T-helper 1 cell treated with Interleukin-12 subunit alpha and Interleukin-12 subunit beta and Interleukin-4 antibody, amounts not matched to agents 30 ng/mL and 1 ng/mL, for 36 hours (primary cell): Measurements from ENCODE around the gene TBC1D1. TPM values are rescaled to one million over a fixed set of nuclear protein-coding genes. Genes with fewer than 3 reads are reported as not detected.

Source experiments
- intact Hi-C: fragments of 100-400 bp; cut with micrococcal nuclease; formaldehyde crosslinking; loops from one replicate; pipeline ENCODE4 v1.15.1; 2024
- total RNA-seq: library from RNA; stranded (reverse); gene quantifications from 2 replicates; pipeline ENCODE4 v1.2.3, GENCODE V29; 2022

The TBC1D1 gene
- total RNA-seq, 1 donor from 2014 or later: 65.2 TPM

GRCh38 chr4:37960098-37960497 is 69.2 kb downstream of the TBC1D1 start, which contains the start of gene PTTG2:
TSS of gene PTTG2 (plus strand) at chr4:37960398. CDS start at chr4:37960435, 37 bp downstream.
- intact Hi-C loops: no loop called here

- intact Hi-C loops: no loop called here
These were observed 70.0 kb downstream of the TBC1D1 start for GRCh38 chr4:37960679-37961450.

DNA sequence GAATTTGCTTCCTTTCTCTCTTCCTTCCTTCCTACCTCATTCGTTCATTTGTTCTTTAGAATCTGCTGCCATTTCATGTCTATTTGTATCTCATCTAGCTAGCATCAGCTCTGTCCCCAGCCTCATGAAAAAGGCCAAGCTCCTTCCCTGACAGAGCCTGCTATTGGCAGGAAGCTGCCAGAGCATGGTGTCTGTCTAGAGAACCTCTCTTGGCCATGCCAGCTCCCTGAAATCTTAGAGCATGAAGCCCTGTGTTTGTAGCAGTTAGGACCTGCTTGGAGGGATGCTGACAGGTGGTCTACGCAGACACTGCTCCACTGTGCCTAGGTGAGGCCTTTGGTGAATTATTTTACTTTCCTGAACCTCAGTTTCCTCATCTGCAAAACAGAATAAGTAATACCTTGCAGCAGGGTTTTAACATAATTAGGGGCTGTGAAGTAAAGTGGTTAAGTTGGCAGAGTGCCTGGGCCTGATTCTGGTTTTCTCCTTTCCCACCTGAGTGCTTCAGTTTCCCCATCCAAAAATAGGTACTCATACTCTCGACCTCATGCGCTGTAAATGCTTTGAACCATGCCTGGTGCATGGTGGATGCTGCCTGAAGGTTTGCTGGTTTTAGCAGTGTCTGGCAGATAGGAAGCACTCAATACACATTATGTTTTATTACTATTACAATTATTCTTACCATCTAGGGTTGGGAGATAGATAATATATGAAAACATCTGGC is 74.0 kb downstream of the TBC1D1 start:
- intact Hi-C loops: no loop called here

- intact Hi-C loops: no loop called here
These were observed 75.2 kb downstream of the TBC1D1 start for GRCh38 chr4:37966044-37966443.

- intact Hi-C loops: no loop called here
These were observed 76.9 kb downstream of the TBC1D1 start for GRCh38 chr4:37967736-37968135.

DNA sequence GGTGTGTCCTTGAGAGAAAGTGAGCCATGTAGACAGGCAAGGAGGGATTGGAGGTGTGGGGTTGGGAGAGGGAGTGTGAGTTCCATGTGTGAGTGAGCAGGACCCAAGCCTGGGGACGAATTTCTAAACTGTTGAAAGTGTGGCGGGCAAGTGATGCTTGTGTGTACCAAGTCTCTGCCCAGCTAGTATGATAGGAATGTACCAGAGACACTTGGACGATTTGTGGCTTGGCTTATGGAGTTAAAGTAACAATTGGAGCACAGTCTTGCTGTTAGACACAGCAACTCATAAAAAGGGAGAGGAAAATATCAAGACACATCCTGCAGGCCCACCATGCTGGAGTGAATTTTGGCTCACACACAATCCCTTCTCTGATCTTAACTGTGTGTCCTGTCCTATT is 77.9 kb downstream of the TBC1D1 start:
- intact Hi-C loops: no loop called here

DNA sequence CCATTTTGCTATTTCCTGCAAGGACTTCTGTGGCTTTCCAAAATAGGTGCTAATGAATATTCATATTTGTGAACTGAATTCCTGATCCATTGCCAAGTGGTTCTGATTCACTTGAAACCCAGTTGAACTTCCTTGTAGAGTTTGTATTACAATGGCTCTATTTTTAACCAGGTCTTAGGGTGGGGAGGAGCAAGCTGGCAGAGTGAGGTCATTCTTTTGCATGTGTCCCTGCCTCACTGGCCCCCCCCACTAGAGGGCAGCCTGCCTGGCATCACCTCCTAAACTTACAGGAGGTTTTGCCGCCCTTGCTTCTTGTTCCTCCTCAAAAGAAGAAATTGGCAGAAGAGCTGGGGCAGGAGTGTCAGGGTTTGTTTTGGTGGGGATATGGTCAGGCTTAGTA is 79.8 kb downstream of the TBC1D1 start:
- intact Hi-C loops: loop anchor here (10.0 kb wide), 1 partner anchor 764 kb away; no protein-coding TSS in a partner anchor

DNA sequence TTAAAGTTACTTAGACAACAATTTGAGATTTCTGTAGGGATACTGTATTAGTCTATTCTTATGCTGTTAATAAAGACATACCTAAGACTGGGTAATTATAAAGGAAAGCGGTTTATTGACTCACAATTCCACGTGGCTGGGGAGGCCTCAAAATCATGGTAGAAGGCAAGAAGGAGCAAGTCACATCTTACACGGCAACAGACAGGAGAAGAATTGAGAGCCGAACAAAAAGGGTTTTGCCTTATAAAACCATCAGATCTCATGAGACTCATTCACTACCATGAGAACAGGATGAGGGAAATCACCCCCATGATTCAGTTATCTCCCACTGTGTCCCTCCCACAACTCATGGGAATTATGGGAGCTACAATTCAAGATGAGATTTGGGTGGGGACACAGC is 80.3 kb downstream of the TBC1D1 start:
- intact Hi-C loops: loop anchor here (10.0 kb wide), 1 partner anchor 764 kb away; no protein-coding TSS in a partner anchor

GRCh38 chr4:37973441-37973840 is 82.6 kb downstream of the TBC1D1 start:
- intact Hi-C loops: loop anchor here (10.0 kb wide), 1 partner anchor 761 kb away; no protein-coding TSS in a partner anchor

- intact Hi-C loops: loop anchor here (5.0 to 10.0 kb wide), 3 partner anchors 157 to 759 kb away; no protein-coding TSS in a partner anchor
These were observed 84.5 kb downstream of the TBC1D1 start for GRCh38 chr4:37975321-37975822.

DNA sequence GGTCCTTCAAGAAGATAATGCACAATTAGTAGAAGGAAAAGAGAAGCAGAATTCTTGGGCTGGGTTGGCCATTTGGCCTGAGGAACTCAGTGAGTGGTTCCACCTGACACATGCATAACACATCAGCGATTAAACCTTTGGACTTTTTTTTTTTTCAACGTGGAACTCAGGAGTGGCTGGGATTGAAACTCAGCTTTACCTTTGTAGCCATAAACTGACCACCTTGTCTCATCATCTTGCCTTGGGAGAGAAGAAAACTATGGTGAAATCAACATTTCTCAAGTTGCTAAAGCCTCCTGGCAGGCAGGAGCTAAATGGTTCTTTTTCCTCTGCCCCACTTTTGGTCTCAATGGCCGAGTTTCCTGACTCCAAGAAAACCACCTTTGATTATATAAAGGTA is 85.6 kb downstream of the TBC1D1 start:
- intact Hi-C loops: loop anchor here (5.0 to 10.0 kb wide), 3 partner anchors 156 to 758 kb away; no protein-coding TSS in a partner anchor

DNA sequence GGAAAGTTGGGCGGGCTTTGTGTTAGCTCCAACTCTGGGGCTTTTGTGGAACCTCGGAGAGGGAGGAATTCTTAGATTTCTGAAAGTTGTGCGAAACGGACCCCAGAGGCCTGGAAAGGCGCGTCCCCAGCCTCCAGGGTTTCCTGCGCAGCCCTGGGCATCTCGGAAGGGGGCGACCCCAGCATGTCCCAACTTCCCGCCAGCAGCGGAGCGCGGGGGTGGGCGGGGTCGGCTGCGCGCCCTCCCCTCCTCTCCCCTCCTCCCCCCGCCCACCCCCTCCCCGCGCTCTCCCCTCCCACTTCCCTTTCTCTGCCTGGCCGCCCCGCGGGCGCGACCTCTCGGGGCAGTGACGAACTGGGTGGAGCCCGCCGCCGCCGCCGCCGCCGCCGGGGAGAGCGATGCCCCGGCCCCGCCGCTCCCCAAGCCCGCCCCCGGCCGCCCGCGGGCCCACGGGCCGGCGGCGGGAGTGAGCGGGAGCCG is 86.1 kb downstream of the TBC1D1 start:
- intact Hi-C loops: loop anchor here (1.0 to 10.0 kb wide), 7 partner anchors 86 to 758 kb away; partner anchors contain the start of genes RELL1 and TBC1D1

DNA sequence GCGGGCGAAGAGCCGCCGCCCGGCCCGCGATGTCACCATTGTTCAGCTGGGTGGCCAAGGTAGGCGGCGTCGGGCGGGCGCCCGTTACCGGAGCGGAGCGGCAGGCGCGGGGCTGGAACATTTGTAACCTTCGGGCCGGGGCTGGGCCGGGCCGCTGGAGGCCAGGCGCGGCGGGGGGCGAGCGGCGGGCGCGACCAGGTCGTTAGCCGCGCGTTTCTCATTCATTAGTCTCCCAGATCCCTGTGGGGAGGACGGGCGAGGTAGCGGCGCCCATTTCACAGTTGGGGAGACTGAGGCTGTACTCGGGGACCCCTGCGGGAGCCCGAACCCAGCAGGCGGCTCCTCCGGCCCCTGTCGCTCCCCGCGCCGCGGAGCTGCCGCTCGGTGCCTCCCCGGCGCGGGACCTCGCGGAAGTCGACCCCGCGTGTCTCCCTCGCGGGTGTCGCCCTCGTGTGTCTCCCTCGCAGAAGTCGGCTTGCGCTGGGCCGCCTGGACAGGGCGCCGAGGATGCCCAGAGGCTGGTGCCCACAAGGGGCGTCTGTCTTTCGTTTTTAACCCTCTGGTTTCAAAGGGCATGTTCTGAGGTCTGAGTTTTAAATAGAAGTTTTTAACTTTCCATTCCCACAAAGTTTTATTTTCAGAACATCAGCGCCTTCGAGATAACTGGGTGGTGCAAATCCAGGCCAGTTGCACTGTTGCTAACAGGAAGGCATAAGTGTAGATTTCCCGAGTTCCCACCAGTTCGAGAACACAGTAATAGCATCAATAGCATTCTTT is 86.8 kb downstream of the TBC1D1 start:
- intact Hi-C loops: loop anchor here (1.0 to 10.0 kb wide), 10 partner anchors 58 to 757 kb away; partner anchors contain the start of genes PGM2, RELL1 and TBC1D1

DNA sequence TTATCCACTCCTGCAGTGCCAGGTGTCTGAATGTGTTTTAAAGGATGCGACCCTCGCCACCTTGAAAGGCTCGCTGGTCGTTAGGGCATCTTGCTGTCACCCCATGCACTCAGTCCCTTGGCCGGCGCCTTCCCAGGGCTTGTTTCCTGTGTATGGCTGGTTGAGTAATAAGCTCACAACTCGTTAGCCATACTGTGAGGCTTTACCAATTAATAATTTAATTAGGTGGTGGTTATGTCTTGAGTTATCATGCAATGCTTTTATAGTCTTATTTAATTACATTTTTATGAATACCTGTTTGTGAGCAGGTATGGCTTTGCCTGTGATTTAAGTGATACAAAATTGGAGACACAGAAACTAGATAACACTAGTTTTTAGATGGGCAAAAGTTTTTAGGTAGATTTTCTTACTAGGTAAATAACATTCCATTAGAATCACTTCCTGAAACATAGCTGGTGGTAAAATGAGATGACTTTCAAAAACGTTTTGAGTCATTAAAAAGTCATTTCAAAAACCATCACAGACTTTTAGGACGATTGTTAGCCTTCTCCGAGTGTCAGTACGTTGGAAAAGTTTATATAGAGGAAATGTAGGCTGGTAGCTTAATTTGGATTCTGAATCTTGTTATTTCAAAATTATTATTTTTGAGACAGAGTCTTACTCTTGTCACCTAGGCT is 87.5 kb downstream of the TBC1D1 start:
- intact Hi-C loops: loop anchor here (1.0 to 10.0 kb wide), 6 partner anchors 57 to 756 kb away; partner anchors contain the start of gene PGM2

- intact Hi-C loops: no loop called here
These were observed 89.4 kb downstream of the TBC1D1 start for GRCh38 chr4:37980246-37980645.

DNA sequence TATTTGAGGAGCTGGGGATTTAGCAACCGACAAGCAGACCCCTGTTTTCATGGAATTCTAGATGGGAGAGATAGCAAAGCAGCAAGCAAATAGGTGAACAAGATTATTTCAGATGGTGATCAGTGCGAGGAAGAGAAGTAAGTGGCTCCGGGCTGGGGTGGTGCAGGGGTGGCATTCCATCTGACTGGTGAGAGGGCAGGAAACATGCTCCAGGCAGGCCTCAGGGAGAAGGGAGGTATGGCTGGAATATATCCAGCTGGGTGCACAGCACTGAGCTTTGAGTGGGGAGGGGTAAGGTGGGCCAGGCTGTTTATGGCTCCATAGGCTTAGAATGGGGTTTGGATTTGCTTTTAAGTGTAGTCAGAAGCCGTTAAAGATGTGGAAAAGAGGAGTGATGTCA is 90.5 kb downstream of the TBC1D1 start:
- intact Hi-C loops: no loop called here

DNA sequence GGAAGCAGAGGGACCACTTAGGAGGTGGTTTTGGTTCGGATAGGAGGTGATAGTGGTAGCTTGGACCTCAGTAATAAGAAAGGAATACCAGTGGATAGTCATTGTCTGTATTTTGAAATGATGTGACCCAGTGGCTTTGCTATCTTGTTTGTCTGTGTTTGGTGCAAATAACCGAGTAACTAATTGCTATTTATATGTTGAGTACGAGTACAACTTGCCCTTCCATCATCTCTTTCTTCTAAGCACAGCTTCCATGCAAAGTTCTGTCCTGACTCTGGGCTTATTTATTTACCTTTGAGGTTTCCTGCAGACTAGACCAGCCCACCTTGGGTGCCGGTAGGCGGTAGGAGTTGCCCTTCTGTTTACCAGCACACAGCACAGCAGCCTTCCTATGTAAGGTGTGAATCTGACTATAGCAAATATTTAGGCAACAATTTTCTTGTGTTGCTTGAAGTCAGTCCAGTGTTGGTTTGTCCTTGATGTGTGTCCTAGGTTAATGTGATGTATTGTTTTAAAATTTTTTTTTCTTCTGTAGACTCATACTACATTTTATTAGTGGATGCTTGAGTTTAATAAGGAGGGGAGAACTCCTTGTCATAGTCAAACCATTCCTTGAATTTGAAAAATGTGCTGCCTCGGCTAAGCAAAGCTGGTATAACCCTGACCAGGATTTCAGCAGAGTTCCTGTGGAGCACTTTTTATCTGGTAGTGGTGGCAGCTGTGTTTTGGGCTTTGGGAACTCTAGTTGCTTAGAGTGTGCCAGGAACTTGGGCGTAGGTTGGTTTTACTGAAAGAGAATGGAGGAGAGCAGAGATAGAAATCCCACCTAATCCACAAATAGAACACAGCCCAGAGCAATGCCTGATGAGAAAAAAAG is 91.2 kb downstream of the TBC1D1 start:
- intact Hi-C loops: no loop called here

- intact Hi-C loops: no loop called here
These were observed 91.9 kb downstream of the TBC1D1 start for GRCh38 chr4:37982736-37983135.

GRCh38 chr4:37983951-37984350 is 93.1 kb downstream of the TBC1D1 start:
- intact Hi-C loops: no loop called here
